Tibial nerve (tissue), 4 donors: ENCODE measurements around the gene MBOAT1.

Source experiments
- EP300 ChIP-seq, 2 donors: sonication (generic); formaldehyde crosslinking; IDR thresholded peaks; one replicate each; pipeline ENCODE4 v1.6.1; 2017; ENCODE audit warnings: antibody characterized with exemption in 2 of 2, mild to moderate bottlenecking in 1 of 2
- POLR2A ChIP-seq, 2 donors: fragments of 450-650 bp; IDR thresholded peaks; one replicate each; pipeline ENCODE4 v1.6.1; 2017; ENCODE audit warnings: antibody characterized with exemption in 2 of 2, mild to moderate bottlenecking in 2 of 2, moderate library complexity in 2 of 2
- TF ChIP-seq, protein P1 (sequence below), 5 experiments: fragments of 200-600 bp in 3 of 5; fragments of 450-650 bp in 2 of 5; sonication (generic) in 3 of 5; IDR thresholded peaks; one replicate each; pipeline ENCODE4 v1.5.1; 2016 to 2019; ENCODE audit warnings: antibody characterized with exemption in 5 of 5, mild to moderate bottlenecking in 3 of 5, moderate library complexity in 2 of 5

DNA sequence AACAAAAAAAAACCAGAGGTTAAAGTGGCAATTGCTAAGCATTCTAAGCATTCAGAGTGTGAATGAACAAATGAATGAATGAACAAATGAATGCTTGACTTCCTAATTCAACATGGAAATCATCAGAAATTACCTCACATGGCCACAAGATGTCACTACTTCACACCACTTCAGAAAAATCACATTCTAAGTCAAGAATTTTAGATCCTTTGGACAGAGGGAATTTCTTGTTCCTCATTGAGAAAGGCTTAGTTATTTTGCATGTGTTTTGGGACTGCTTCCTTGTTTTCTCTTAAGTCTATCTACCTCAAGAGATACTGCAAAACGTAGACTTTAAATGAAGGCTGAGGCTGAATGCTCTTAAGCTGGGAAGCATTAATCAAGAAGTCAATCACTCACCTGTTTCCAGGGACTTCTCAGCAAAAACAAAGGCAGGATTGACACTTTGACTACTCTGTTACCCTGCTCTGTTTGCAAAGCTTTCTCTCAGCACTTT, 120.2 kb downstream of the MBOAT1 start:
- TF ChIP-seq, protein P1, sequence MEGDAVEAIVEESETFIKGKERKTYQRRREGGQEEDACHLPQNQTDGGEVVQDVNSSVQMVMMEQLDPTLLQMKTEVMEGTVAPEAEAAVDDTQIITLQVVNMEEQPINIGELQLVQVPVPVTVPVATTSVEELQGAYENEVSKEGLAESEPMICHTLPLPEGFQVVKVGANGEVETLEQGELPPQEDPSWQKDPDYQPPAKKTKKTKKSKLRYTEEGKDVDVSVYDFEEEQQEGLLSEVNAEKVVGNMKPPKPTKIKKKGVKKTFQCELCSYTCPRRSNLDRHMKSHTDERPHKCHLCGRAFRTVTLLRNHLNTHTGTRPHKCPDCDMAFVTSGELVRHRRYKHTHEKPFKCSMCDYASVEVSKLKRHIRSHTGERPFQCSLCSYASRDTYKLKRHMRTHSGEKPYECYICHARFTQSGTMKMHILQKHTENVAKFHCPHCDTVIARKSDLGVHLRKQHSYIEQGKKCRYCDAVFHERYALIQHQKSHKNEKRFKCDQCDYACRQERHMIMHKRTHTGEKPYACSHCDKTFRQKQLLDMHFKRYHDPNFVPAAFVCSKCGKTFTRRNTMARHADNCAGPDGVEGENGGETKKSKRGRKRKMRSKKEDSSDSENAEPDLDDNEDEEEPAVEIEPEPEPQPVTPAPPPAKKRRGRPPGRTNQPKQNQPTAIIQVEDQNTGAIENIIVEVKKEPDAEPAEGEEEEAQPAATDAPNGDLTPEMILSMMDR (IDR thresholded peaks at IDR 0.05), result peak; percentile 49 to 78 (median 75)
- TF ChIP-seq EP300 (IDR thresholded peaks at IDR 0.05) (no peak), POLR2A (IDR thresholded peaks at IDR 0.05) (no peak)
